ENCODE measurements around the gene EXOC3L2.

Gene EXOC3L2

GRCh38 chr19:45218426-45218825, 26.8 kb downstream of the EXOC3L2 start:
- no peak for DNase-seq

- DNase-seq = no peak
These were observed 27.3 kb downstream of the EXOC3L2 start for GRCh38 chr19:45217957-45218334.

- DNase-seq = no peak
These were observed 27.8 kb downstream of the EXOC3L2 start for GRCh38 chr19:45217193-45217956.

- peak; percentile 31 for DNase-seq
These were observed 28.5 kb downstream of the EXOC3L2 start for GRCh38 chr19:45216667-45217066.

- DNase-seq = no peak
These were observed 29.6 kb downstream of the EXOC3L2 start for GRCh38 chr19:45215391-45216191.

GRCh38 chr19:45213031-45213430, 32.2 kb downstream of the EXOC3L2 start:
- no peak for DNase-seq

- DNase-seq = peak; percentile 26
These were observed 33.3 kb downstream of the EXOC3L2 start for GRCh38 chr19:45211751-45212381.

GRCh38 chr19:45206328-45206727, 38.9 kb downstream of the EXOC3L2 start:
- no peak for DNase-seq

- no peak for DNase-seq
These were observed 39.4 kb downstream of the EXOC3L2 start for GRCh38 chr19:45205810-45206209.

GRCh38 chr19:45202637-45203036, 42.6 kb downstream of the EXOC3L2 start:
- DNase-seq = no peak

GRCh38 chr19:45200568-45200967, 44.6 kb downstream of the EXOC3L2 start:
- peak; percentile 54 for DNase-seq

- DNase-seq = no peak
These were observed 49.4 kb downstream of the EXOC3L2 start for GRCh38 chr19:45195764-45196163.

- DNase-seq = no peak
These were observed 53.8 kb downstream of the EXOC3L2 start for GRCh38 chr19:45191375-45191774.

GRCh38 chr19:45189971-45190370, 55.2 kb downstream of the EXOC3L2 start:
- DNase-seq = no peak

- no peak for DNase-seq
These were observed 57.6 kb downstream of the EXOC3L2 start for GRCh38 chr19:45187421-45188100.

- DNase-seq = no peak
These were observed 58.5 kb downstream of the EXOC3L2 start for GRCh38 chr19:45186509-45187334.

- DNase-seq = no peak
These were observed 61.1 kb downstream of the EXOC3L2 start for GRCh38 chr19:45184115-45184514.

GRCh38 chr19:45182758-45183157, 62.4 kb downstream of the EXOC3L2 start:
- DNase-seq = no peak

GRCh38 chr19:45180936-45181335, 64.3 kb downstream of the EXOC3L2 start:
- no peak for DNase-seq

- DNase-seq = no peak
These were observed 65.3 kb downstream of the EXOC3L2 start for GRCh38 chr19:45179892-45180370.

GRCh38 chr19:45179072-45179891, 65.9 kb downstream of the EXOC3L2 start:
- DNase-seq = no peak
